ENCODE results near the gene RSBN1. TPM values are rescaled to one million over a fixed set of nuclear protein-coding genes. Genes with fewer than 3 reads are reported as not detected.
A peak's percentile ranks its signal among the peaks of the same experiment; 100 is the strongest.

RSBN1 gene
- total RNA-seq, 1 donor from 2014 or later = 40.1 TPM

DNA sequence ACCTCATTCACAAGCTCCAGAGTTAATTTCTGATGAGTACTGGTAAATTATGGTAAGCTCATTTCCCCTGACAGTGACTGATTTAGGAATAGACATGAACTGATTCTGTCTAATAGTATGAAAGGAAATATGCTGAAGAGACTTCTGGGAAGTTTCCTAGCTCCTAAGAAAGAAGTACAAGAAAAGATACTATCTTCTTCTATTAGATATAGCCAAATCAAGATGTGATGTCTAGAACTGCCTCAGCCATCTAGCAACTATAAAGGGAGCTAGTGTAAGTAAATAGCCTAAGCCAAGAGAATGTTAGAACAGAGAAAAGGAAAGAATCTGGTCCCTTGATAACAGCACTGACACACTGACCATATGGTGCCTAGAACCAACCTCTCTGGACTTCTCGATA lies 42.2 kb downstream of the RSBN1 start:
- Histone ChIP-seq H3K36me3 (peaks cover 18% of the 10 kb centered on the region), H3K4me1 (peaks cover 59% of the 10 kb centered on the region), H4K20me1 (ENCODE audit: low read depth) (peaks cover 4% of the 10 kb centered on the region), H3F3A (ENCODE audit: low read depth) (peaks cover 41% of the 10 kb centered on the region), H3K9me3 (ENCODE audit: low read depth) (no peaks in the 10 kb centered on the region), H3K4me2 (peak overlapping the region; percentile 81), H3K4me3 (no peak overlapping the region), H3K27ac (peak overlapping the region; percentile 88), H3K79me2 (ENCODE audit: low read depth) (peaks cover 49% of the 10 kb centered on the region), H3K9ac (no peak overlapping the region), H3K27me3 (no peaks in the 10 kb centered on the region), H2AFZ (replicated peaks) (no peak overlapping the region)
- Mint-ChIP-seq H3K36me3 (peaks cover 16% of the 10 kb centered on the region), H3K27me3 (ENCODE audit: insufficient read depth, low read depth) (peaks cover 3% of the 10 kb centered on the region), H3K4me3 (no peak overlapping the region), H3K4me1 (peaks cover 50% of the 10 kb centered on the region), H3K9me3 (no peaks in the 10 kb centered on the region), H3K27ac (peak overlapping the region; percentile 64)
- DNase-seq (ENCODE audit: low spot score) = no peak
- no peak for TF ChIP-seq EZH2 (IDR thresholded peaks at IDR 0.05)
- TF ChIP-seq, protein P1, sequence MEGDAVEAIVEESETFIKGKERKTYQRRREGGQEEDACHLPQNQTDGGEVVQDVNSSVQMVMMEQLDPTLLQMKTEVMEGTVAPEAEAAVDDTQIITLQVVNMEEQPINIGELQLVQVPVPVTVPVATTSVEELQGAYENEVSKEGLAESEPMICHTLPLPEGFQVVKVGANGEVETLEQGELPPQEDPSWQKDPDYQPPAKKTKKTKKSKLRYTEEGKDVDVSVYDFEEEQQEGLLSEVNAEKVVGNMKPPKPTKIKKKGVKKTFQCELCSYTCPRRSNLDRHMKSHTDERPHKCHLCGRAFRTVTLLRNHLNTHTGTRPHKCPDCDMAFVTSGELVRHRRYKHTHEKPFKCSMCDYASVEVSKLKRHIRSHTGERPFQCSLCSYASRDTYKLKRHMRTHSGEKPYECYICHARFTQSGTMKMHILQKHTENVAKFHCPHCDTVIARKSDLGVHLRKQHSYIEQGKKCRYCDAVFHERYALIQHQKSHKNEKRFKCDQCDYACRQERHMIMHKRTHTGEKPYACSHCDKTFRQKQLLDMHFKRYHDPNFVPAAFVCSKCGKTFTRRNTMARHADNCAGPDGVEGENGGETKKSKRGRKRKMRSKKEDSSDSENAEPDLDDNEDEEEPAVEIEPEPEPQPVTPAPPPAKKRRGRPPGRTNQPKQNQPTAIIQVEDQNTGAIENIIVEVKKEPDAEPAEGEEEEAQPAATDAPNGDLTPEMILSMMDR (IDR thresholded peaks at IDR 0.05) = no peak
- TF ChIP-seq EZH2phosphoT487 (IDR thresholded peaks at IDR 0.05) = no peak

DNA sequence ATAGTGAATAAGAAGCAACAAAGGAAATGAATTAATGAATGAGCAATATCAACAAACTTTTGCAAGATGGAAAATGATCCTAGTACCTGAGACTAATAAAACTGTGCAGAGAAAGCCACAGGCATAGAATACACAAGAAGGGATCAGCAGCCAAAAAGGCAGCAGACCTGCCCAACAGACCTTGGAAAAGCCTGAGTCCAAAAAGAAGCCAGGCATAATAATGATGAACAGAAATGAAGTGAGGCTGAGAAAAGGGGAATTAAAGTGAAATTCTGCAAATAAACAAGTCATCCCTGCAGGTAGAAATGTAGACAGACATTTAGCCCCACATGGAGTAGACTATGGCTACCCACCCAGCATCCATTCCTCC lies 42.7 kb downstream of the RSBN1 start:
- Mint-ChIP-seq H3K27me3 (ENCODE audit: insufficient read depth, low read depth) (peaks cover 3% of the 10 kb centered on the region), H3K9me3 (no peaks in the 10 kb centered on the region), H3K4me1 (peaks cover 50% of the 10 kb centered on the region), H3K4me3 (no peak overlapping the region), H3K36me3 (peaks cover 18% of the 10 kb centered on the region), H3K27ac (peak overlapping the region; percentile 64)
- Histone ChIP-seq H3F3A (ENCODE audit: low read depth) (peaks cover 41% of the 10 kb centered on the region), H3K27ac (peak overlapping the region; percentile 88), H3K36me3 (peaks cover 21% of the 10 kb centered on the region), H3K4me1 (peaks cover 59% of the 10 kb centered on the region), H3K79me2 (ENCODE audit: low read depth) (peaks cover 51% of the 10 kb centered on the region), H3K4me2 (peak overlapping the region; percentile 81), H3K27me3 (no peaks in the 10 kb centered on the region), H4K20me1 (ENCODE audit: low read depth) (peaks cover 4% of the 10 kb centered on the region), H3K4me3 (peak overlapping the region; percentile 26), H3K9me3 (ENCODE audit: low read depth) (no peaks in the 10 kb centered on the region), H2AFZ (replicated peaks) (no peak overlapping the region), H3K9ac (no peak overlapping the region)
- no peak for DNase-seq (ENCODE audit: low spot score)
- TF ChIP-seq, protein P1 (IDR thresholded peaks at IDR 0.05) = no peak
- TF ChIP-seq EZH2 (IDR thresholded peaks at IDR 0.05) = no peak
- TF ChIP-seq EZH2phosphoT487 (IDR thresholded peaks at IDR 0.05) = no peak

GRCh38 chr1:113768916-113769600 lies 43.2 kb downstream of the RSBN1 start:
- peaks cover 3% of the 10 kb centered on the region for H3K27me3 Mint-ChIP-seq (ENCODE audit: insufficient read depth, low read depth)
- peaks cover 20% of the 10 kb centered on the region for H3K36me3 Mint-ChIP-seq
- Histone ChIP-seq H3K4me1 (peaks cover 59% of the 10 kb centered on the region), H3K79me2 (ENCODE audit: low read depth) (peaks cover 51% of the 10 kb centered on the region), H3K9me3 (ENCODE audit: low read depth) (no peaks in the 10 kb centered on the region), H3K27ac (peak overlapping the region; percentile 88), H3K27me3 (no peaks in the 10 kb centered on the region), H3K4me3 (peak overlapping the region; percentile 26), H4K20me1 (ENCODE audit: low read depth) (peaks cover 4% of the 10 kb centered on the region), H3K9ac (no peak overlapping the region), H3F3A (ENCODE audit: low read depth) (peaks cover 41% of the 10 kb centered on the region), H3K4me2 (peak overlapping the region; percentile 81), H3K36me3 (peaks cover 21% of the 10 kb centered on the region), H2AFZ (replicated peaks) (no peak overlapping the region)
- peak; percentile 61 for DNase-seq (ENCODE audit: low spot score)
- TF ChIP-seq, protein P1 (IDR thresholded peaks at IDR 0.05) = no peak
- TF ChIP-seq EZH2phosphoT487 (IDR thresholded peaks at IDR 0.05) (no peak), EZH2 (IDR thresholded peaks at IDR 0.05) (no peak)
- peaks cover 51% of the 10 kb centered on the region for H3K4me1 Mint-ChIP-seq
- H3K4me3 Mint-ChIP-seq = peak overlapping the region; percentile 49
- H3K27ac Mint-ChIP-seq = peak overlapping the region; percentile 74
- no peaks in the 10 kb centered on the region for H3K9me3 Mint-ChIP-seq

All from neural progenitor cell (in vitro differentiated cells).